ENCODE data around the gene MALSU1. TPM values are rescaled to one million over a fixed set of nuclear protein-coding genes. Genes with fewer than 3 reads are reported as not detected.

Gene MALSU1
- total RNA-seq, 1 donor from 2014 or later, result 46.3 TPM

DNA sequence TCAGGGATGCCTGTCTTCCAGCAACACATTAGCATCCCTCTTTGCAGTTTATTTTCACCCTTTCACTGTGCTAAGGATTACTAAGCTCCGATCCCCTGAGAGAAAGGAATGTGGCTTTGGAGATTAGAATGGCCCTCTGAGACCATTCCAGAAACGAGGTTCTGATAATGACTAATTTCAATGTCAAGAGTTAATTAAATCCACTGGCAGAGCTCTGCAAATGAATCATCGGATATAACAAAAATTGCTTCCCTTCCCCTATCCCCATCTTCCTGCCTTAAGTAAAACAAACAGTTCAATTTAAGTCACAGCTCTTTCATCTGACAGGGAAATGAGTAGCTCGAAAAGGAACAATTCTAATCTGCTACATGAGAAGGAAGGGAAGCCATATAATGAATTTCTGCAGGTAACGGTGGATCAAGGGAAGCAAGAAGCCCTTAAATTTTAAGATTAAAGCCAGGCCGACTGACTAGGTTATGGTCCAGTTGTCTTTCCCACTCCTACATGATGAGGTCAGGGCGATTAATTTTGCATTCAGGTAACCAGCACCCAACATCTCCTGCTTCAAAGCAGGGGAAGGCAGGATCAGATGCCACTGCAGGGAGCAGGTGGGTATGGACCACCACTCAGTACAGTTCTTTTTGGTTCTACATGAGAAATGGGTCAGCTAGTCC is 50.5 kb downstream of the MALSU1 start:
- DNase-seq, result no peak
- Mint-ChIP-seq H3K36me3 (ENCODE audit: unreplicated experiment) (no peaks in the 10 kb centered on the region), H3K27ac (ENCODE audit: unreplicated experiment) (no peak overlapping the region), H3K4me1 (ENCODE audit: low read depth, unreplicated experiment) (peaks cover 15% of the 10 kb centered on the region), H3K4me3 (ENCODE audit: unreplicated experiment) (no peak overlapping the region), H3K9me3 (ENCODE audit: unreplicated experiment) (no peaks in the 10 kb centered on the region), H3K27me3 (ENCODE audit: unreplicated experiment) (no peaks in the 10 kb centered on the region)
- TF ChIP-seq, protein P1, sequence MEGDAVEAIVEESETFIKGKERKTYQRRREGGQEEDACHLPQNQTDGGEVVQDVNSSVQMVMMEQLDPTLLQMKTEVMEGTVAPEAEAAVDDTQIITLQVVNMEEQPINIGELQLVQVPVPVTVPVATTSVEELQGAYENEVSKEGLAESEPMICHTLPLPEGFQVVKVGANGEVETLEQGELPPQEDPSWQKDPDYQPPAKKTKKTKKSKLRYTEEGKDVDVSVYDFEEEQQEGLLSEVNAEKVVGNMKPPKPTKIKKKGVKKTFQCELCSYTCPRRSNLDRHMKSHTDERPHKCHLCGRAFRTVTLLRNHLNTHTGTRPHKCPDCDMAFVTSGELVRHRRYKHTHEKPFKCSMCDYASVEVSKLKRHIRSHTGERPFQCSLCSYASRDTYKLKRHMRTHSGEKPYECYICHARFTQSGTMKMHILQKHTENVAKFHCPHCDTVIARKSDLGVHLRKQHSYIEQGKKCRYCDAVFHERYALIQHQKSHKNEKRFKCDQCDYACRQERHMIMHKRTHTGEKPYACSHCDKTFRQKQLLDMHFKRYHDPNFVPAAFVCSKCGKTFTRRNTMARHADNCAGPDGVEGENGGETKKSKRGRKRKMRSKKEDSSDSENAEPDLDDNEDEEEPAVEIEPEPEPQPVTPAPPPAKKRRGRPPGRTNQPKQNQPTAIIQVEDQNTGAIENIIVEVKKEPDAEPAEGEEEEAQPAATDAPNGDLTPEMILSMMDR (IDR thresholded peaks at IDR 0.05; ENCODE audit: partially characterized antibody, unreplicated experiment), result no peak

DNA sequence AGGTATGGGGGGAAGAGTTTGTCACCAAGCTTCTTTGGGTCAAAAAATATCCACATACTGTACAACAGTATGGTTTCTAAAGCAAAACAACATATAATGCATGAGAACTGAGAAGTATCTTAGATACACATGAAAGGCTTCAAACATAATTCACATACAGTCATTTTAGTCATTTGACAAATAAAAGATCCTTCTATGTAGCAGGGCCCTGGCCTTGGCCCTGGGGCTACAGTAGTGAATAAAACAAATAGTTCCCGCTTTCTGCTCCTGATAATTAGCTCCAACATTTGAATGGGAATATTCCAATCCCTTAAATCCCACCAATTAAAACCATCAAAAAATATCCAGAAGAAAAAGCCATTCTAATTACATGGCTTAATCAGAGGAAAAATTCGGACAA is 51.3 kb downstream of the MALSU1 start:
- no peaks in the 10 kb centered on the region for H3K36me3 Mint-ChIP-seq (ENCODE audit: unreplicated experiment)
- TF ChIP-seq, protein P1 (IDR thresholded peaks at IDR 0.05; ENCODE audit: partially characterized antibody, unreplicated experiment), result no peak
- no peaks in the 10 kb centered on the region for H3K9me3 Mint-ChIP-seq (ENCODE audit: unreplicated experiment)
- no peak overlapping the region for H3K27ac Mint-ChIP-seq (ENCODE audit: unreplicated experiment)
- no peak for DNase-seq
- no peak overlapping the region for H3K4me3 Mint-ChIP-seq (ENCODE audit: unreplicated experiment)
- peaks cover 15% of the 10 kb centered on the region for H3K4me1 Mint-ChIP-seq (ENCODE audit: low read depth, unreplicated experiment)
- H3K27me3 Mint-ChIP-seq (ENCODE audit: unreplicated experiment), result no peaks in the 10 kb centered on the region

DNA sequence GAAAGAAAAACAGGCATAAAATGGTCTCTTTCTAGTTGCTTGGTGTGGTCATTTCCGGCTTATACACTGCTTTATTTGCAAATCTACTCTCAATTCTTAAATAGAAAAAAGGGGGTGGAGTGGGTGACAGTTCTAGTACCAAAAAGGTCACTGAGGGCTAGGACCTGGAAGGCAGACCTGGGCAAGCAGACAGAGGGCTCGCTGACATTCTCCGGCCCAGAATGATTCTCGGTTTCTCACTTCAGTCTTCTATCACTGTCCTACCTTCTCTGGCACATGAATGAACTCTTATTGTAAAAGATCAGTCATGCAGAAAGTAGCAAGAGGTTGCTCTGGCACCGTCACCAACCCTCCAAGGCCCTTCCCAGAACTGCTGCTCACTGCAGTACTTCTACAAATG is 54.0 kb downstream of the MALSU1 start:
- H3K27me3 Mint-ChIP-seq (ENCODE audit: unreplicated experiment), result no peaks in the 10 kb centered on the region
- H3K27ac Mint-ChIP-seq (ENCODE audit: unreplicated experiment), result no peak overlapping the region
- no peaks in the 10 kb centered on the region for H3K36me3 Mint-ChIP-seq (ENCODE audit: unreplicated experiment)
- DNase-seq, result no peak
- no peaks in the 10 kb centered on the region for H3K9me3 Mint-ChIP-seq (ENCODE audit: unreplicated experiment)
- H3K4me1 Mint-ChIP-seq (ENCODE audit: low read depth, unreplicated experiment), result peaks cover 11% of the 10 kb centered on the region
- H3K4me3 Mint-ChIP-seq (ENCODE audit: unreplicated experiment), result no peak overlapping the region
- TF ChIP-seq, protein P1 (IDR thresholded peaks at IDR 0.05; ENCODE audit: partially characterized antibody, unreplicated experiment), result no peak

DNA sequence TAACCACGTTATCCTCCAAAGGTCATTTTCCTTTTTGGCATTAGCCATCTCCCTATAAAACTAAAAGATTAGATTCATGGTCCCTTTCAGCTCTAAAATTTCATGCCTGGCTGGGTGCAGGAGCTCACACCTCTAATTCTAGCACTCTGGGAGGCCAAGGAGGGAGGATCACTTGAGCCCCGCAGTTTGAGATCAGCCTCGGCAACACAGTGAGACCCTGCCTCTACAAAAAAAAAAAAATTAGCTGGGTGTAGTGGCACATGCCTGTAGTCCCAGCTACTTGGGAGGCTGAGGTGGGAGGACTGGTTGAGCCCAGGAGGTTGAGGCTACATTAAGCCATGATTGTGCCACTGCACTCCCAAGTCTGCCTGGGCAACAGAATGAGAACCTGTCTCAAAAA is 57.0 kb downstream of the MALSU1 start:
- TF ChIP-seq, protein P1 (IDR thresholded peaks at IDR 0.05; ENCODE audit: partially characterized antibody, unreplicated experiment), result no peak
- no peak overlapping the region for H3K27ac Mint-ChIP-seq (ENCODE audit: unreplicated experiment)
- no peak for DNase-seq
- H3K36me3 Mint-ChIP-seq (ENCODE audit: unreplicated experiment), result no peaks in the 10 kb centered on the region
- no peaks in the 10 kb centered on the region for H3K27me3 Mint-ChIP-seq (ENCODE audit: unreplicated experiment)
- no peaks in the 10 kb centered on the region for H3K9me3 Mint-ChIP-seq (ENCODE audit: unreplicated experiment)
- H3K4me1 Mint-ChIP-seq (ENCODE audit: low read depth, unreplicated experiment), result no peaks in the 10 kb centered on the region
- H3K4me3 Mint-ChIP-seq (ENCODE audit: unreplicated experiment), result no peak overlapping the region

DNA sequence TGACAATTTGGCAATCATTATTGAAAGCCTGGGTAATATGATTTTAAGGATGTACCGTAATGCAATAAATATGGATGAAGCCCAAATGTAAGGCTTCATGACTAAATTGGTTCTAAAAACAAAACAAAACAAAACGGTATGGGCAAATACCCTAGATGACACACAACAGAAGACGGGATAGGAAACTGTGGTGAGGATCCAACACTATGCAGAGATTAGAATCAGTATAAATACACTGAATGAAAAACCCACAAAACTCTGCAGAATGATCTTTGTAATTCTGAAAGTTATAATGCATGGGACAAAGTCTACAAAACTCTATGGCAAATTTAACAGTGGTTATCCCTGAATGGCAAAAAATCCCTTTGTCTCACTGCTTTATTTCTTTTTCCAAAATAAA is 57.6 kb downstream of the MALSU1 start:
- no peak for DNase-seq
- H3K4me3 Mint-ChIP-seq (ENCODE audit: unreplicated experiment), result no peak overlapping the region
- H3K9me3 Mint-ChIP-seq (ENCODE audit: unreplicated experiment), result no peaks in the 10 kb centered on the region
- no peaks in the 10 kb centered on the region for H3K27me3 Mint-ChIP-seq (ENCODE audit: unreplicated experiment)
- no peak overlapping the region for H3K27ac Mint-ChIP-seq (ENCODE audit: unreplicated experiment)
- H3K4me1 Mint-ChIP-seq (ENCODE audit: low read depth, unreplicated experiment), result no peaks in the 10 kb centered on the region
- TF ChIP-seq, protein P1 (IDR thresholded peaks at IDR 0.05; ENCODE audit: partially characterized antibody, unreplicated experiment), result no peak
- no peaks in the 10 kb centered on the region for H3K36me3 Mint-ChIP-seq (ENCODE audit: unreplicated experiment)

Measured in glutamatergic neuron (in vitro differentiated cells).